Stimulated activated CD4-positive, alpha-beta T cell treated with anti-CD3 and anti-CD28 coated beads, Interleukin-15, amount 100 ng/mL, for 24 hours (primary cell): Measurements from ENCODE around the gene ATP8B2.
"Not testable (repeated sequence)": the region's sequence is repeated elsewhere in the genome, so short reads cannot be mapped to it uniquely, and the experiment has no call there.

Experiments used
- DNase-seq: peaks from one replicate; pipeline ENCODE4 v3.0.0-alpha.2; 2020

The ATP8B2 gene

GRCh38 chr1:154324669-154325582, at the start of gene ATP8B2:
Gene ATP8B2 (plus strand): TSS chr1:154325525. CDS start chr1:154328142, 2,617 bp downstream.
- peak; percentile 87 for DNase-seq

DNA sequence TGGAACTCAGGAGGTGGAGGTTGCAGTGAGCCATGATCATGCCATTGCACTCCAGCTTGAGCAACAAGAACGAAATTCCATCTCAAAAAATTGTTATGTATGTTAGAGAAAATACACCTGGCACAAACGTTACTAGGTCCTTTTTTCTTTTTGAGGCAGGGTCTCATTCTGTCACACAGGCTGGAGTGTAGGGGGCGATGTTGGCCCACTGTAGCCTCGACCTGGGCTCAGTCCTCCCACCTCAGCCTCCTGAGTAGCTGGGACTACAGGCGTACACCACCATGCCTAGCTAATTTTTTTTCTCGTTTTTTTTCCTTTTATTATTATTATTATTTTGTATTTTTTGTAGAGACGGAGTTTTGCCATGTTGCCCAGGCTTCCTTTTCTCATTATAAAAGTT, 48.5 kb upstream of the ATP8B2 start:
- peak; percentile 47 for DNase-seq

DNA sequence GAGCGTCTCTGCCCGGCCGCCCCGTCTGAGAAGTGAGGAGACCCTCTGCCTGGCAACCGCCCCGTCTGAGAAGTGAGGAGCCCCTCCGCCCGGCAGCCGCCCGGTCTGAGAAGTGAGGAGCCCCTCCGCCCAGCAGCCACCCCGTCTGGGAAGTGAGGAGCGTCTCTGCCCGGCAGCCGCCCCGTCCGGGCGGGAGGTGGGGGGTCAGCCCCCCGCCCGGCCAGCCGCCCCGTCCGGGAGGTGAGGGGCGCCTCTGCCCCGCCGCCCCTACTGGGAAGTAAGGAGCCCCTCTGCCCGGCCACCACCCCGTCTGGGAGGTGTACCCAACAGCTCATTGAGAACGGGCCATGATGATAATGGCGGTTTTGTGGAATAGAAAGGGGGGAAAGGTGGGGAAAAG, 37.7 kb upstream of the ATP8B2 start:
- not testable (repeated sequence) for DNase-seq

- DNase-seq, result no peak
Observed at GRCh38 chr1:154288661-154289060, 36.7 kb upstream of the ATP8B2 start.

DNA sequence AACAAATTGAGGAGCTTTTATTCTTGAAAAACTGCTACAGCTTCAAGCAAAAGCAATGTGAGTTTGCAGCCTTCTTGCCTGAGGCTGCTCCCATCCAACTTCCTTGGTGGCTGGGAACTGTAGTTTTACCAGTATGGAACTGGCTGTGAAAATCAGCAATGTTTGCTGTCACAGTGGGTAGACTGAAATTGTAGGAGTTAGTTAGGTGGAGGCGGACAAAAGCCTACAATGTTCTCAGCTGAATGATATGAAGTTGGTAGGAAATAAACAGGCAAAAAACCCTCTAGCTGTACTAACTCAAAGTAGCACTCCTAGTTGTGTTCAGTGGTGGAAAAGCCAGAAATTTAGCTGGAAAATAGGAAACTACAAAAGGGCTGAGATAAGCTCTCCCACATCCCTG, 34.4 kb upstream of the ATP8B2 start:
- DNase-seq, result no peak

DNA sequence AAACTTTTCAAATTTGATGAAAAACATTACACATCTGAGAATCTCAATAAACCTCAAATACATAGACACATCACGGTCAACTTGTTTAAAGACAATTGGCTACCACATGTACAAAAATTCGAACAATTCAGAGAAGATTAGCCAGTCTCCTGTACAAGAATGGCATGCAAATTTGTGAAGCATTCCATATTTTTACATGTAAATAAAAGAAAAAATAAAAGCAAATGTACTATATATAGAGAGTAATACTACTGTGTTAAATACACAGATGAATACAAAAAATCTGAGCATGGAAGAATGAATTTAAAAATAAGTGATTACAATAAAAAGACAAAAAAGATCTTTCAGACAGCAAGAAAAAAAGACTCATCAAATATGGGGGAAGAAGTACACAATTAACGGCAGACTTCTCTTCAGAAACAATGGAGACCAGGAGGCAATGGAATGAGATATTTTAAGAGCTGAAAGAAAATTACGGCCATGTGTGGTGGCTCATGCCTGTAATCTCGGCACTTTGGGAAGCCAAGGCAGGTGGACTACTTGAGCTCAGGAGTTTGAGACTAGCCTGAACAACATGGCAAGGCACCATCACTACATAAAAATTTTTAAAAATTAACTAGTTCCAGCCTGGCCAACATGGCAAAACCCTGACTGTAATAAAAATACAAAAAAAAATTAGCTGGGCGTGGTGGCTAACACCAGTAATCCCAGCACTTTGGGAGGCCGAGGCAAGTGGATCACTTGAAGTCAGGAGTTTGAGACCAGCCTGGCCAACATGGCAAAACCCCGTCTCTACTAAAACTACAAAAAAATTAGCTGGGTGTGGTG, 29.7 kb upstream of the ATP8B2 start:
- DNase-seq, result no peak

- no peak for DNase-seq
Observed at GRCh38 chr1:154301582-154301981, 23.7 kb upstream of the ATP8B2 start.

GRCh38 chr1:154304664-154305337, 20.5 kb upstream of the ATP8B2 start:
- DNase-seq, result peak; percentile 64

GRCh38 chr1:154306151-154306550, 19.2 kb upstream of the ATP8B2 start:
- no peak for DNase-seq

DNA sequence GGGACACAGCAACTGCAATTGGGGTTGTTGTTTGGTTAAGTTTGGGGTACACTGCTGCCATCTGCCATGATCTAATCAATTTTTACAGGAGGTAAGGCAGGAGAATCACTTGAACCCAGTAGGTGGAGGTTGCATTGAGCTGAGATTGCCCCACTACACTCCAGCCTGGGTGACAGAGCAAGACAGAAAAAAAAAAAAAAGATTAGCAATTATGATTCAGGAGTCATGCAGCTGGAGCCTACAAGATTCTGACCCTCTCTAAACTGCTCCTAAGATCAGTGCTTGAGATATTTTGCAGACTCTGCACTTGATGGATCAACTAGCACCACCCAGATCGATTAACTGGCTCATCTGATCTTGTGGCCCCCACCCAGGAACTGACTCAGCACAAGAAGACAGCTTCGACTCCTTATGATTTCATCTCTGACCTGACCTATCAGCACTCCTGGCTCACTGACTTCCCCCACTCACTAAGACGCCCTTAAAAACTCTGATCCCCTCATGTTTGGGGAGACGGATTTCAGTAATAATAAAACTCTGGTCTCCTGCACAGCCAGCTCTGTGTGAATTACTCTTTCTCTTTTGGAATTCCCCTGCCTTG, 17.6 kb upstream of the ATP8B2 start:
- DNase-seq, result not testable (repeated sequence)

- DNase-seq, result not testable (repeated sequence)
Observed at GRCh38 chr1:154309136-154309535, 16.2 kb upstream of the ATP8B2 start.

- not testable (repeated sequence) for DNase-seq
Observed at GRCh38 chr1:154312229-154313065, 12.9 kb upstream of the ATP8B2 start.

GRCh38 chr1:154313066-154313356, 12.3 kb upstream of the ATP8B2 start:
- DNase-seq, result no peak

DNA sequence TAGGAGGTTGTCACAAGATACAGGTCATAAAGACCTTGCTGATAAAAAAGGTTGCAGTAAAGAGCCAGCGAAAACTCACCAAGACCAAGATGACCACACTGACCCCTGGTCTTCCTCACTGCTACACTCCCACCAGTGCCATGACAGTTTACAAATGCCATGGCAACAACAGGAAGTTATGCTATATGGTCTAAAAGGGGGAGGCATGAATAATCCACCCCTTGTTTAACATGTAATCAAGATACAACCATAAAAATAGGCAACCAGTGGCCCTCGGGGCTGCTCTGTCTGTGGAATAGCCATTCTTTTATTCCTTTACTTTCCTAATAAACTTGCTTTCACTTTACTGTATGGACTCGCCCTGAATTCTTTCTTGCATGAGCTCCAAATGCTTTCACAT, 11.1 kb upstream of the ATP8B2 start:
- DNase-seq, result not testable (repeated sequence)

DNA sequence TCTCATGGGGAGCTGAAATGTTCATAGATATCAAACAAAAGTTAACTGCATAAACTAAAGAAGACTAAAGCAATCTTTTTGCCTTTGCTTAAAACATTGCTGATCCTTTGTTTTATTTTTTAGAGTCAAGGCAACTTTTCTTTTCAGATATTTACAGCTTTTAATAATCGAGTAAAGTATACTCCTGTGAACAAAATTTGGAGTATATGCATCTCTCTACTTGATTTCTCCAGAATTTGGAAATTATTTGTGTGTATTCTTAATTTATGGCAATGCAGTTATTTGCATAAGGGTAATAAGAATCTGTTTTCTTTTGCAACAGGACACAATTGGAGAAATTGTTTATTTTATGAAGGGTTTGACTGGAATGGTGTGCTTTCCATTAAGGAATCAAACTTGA, 8.6 kb upstream of the ATP8B2 start:
- no peak for DNase-seq

DNA sequence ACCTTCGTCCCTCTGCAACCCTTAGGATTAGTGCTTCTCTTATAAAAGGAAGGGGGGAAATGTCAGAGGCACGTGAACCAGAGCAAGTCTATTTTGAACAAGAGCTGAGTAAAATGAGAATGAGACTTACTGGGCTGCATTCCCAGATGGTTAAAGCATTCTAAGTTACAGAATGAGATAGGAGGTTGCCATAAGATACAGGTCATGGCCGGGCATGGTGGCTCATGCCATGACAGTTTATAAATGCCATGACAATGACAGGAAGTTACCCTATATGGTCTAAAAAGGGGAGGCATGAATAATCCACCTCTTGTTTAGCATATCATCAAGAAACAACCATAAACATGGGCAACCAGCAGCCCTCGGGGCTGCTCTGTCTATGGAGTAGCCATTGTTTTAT, 6.9 kb upstream of the ATP8B2 start:
- DNase-seq, result no peak

DNA sequence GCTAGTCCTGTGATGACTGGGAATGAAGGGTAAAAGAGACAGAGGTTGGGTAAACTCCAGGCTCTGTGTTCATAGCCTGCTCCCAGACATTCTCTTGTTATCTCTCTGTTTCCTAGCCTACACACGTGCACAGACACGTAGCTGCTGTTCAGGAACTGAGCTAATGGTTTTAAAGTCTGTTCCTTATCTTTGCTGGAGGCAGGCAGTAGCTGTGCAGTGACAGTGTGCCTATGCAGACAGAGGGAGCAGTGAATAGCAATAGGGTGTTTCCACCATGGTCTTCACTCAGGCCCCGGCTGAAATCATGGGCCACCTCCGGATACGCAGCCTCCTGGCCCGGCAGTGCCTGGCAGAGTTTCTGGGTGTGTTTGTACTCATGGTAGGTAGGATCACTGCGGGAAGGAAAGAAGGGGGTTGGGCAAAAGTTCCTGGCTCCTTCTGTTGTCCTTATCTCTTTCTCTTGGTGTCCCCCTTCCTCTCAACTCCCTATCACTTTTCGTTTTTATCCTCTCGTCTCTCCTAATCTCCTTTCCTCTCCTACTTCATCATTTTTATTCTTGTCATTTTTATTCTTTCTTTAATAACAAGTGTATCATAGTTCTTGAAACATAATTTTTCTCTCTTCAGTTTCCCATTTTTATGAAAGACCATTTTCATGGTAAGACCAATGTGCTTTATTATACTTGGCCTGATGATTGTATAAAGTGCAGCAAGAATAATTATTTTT, 4.3 kb upstream of the ATP8B2 start, which contains the start of gene AQP10:
Gene AQP10 (plus strand): TSS at position 212 of the 727 bp plus-strand sequence. CDS start 63 bp downstream, at position 275.
- DNase-seq, result no peak

- not testable (repeated sequence) for DNase-seq
Observed at GRCh38 chr1:154321609-154321934, 3.8 kb upstream of the ATP8B2 start.

GRCh38 chr1:154323493-154323892, 1.8 kb upstream of the ATP8B2 start:
- no peak for DNase-seq

DNA sequence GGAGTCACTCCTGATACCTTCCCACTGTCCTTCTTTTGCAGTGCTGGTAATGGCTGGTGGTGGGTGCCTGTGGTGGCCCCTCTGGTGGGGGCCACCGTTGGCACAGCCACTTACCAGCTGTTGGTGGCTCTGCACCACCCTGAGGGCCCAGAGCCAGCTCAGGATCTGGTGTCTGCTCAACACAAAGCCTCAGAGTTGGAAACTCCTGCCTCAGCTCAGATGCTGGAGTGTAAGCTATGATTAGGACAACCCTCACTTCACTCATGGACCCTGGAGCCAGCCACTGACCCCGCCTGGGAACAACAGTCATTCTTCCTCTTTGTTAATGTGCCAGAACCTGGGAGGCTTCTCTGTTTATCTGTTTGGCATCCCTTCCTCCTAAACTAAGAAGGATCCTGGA, 1.1 kb upstream of the ATP8B2 start:
- DNase-seq, result no peak
